SK-N-SH treated with all-trans-retinoic acid at 6 μM for 48 hours (cell line): ENCODE data around the gene ENTREP3.

Experiments
- ATAC-seq: fragments of 200-7000 bp; cut with Tn5 transposase; 3 replicates; pipeline ENCODE4 v1.9.1; 2020; ENCODE audit warnings: mild to moderate bottlenecking, moderate library complexity
- ARNTL ChIP-seq: fragments of 450-650 bp; formaldehyde crosslinking; IDR thresholded peaks from 2 replicates; pipeline ENCODE4 v1.5.0; 2020; ENCODE audit warnings: low read depth, mild to moderate bottlenecking, moderate library complexity, borderline replicate concordance
- CSDC2 ChIP-seq: fragments of 250-450 bp; sonication (Bioruptor Pico); IDR thresholded peaks from 2 replicates; pipeline ENCODE4 v1.5.0; 2020; ENCODE audit warnings: mild to moderate bottlenecking, moderate library complexity
- ESRRG ChIP-seq: fragments of 250-450 bp; sonication (Bioruptor Pico); IDR thresholded peaks from 2 replicates; pipeline ENCODE4 v1.6.1; 2021; ENCODE audit warnings: mild to moderate bottlenecking
- GLIS3 ChIP-seq: fragments of 250-450 bp; sonication (Bioruptor Pico); IDR thresholded peaks from 2 replicates; pipeline ENCODE4 v1.5.0; 2020; ENCODE audit warnings: mild to moderate bottlenecking, moderate library complexity
- ISL1 ChIP-seq: fragments of 250-450 bp; sonication (Bioruptor Pico); IDR thresholded peaks from 2 replicates; pipeline ENCODE4 v2.1.2; 2022; ENCODE audit warnings: mild to moderate bottlenecking, moderate library complexity
- OSR1 ChIP-seq: fragments of 250-450 bp; sonication (Bioruptor Pico); IDR thresholded peaks from 2 replicates; pipeline ENCODE4 v1.8.0; 2022; ENCODE audit warnings: moderate library complexity, mild to moderate bottlenecking, inconsistent platforms
- PATZ1 ChIP-seq: fragments of 250-450 bp; sonication (Bioruptor Pico); IDR thresholded peaks from 2 replicates; pipeline ENCODE4 v1.8.0; 2020; ENCODE audit warnings: mild to moderate bottlenecking, moderate library complexity, borderline replicate concordance
- POU6F1 ChIP-seq: fragments of 250-450 bp; sonication (Bioruptor Pico); IDR thresholded peaks from 2 replicates; pipeline ENCODE4 v1.8.0; 2021; ENCODE audit warnings: low read depth, mild to moderate bottlenecking, moderate library complexity, borderline replicate concordance
- PPARA ChIP-seq: fragments of 250-450 bp; sonication (Bioruptor Pico); IDR thresholded peaks from 2 replicates; pipeline ENCODE4 v1.5.0; 2020; ENCODE audit warnings: mild to moderate bottlenecking, borderline replicate concordance
- SNAI2 ChIP-seq: fragments of 250-450 bp; sonication (Bioruptor Pico); IDR thresholded peaks from 2 replicates; pipeline ENCODE4 v1.5.0; 2020; ENCODE audit warnings: mild to moderate bottlenecking, moderate library complexity
- TSHZ2 ChIP-seq: fragments of 250-450 bp; sonication (Bioruptor Pico); IDR thresholded peaks from 2 replicates; pipeline ENCODE4 v1.5.0; 2020; ENCODE audit warnings: mild to moderate bottlenecking, moderate library complexity
- ZC3H10 ChIP-seq: fragments of 250-450 bp; sonication (Bioruptor Pico); IDR thresholded peaks from 2 replicates; pipeline ENCODE4 v1.5.1; 2021; ENCODE audit warnings: mild to moderate bottlenecking, moderate library complexity
- ZFP3 ChIP-seq: fragments of 250-450 bp; sonication (Bioruptor Pico); IDR thresholded peaks from 2 replicates; pipeline ENCODE4 v1.5.0; 2020; ENCODE audit warnings: mild to moderate bottlenecking, moderate library complexity
- ZNF565 ChIP-seq: fragments of 450-650 bp; formaldehyde crosslinking; conservative IDR thresholded peaks from 2 replicates; pipeline ENCODE4 v1.5.0; 2020; ENCODE audit warnings: low read depth, mild to moderate bottlenecking, moderate library complexity
- ZNF8 ChIP-seq: fragments of 450-650 bp; formaldehyde crosslinking; IDR thresholded peaks from 2 replicates; pipeline ENCODE4 v1.5.0; 2020; ENCODE audit warnings: mild to moderate bottlenecking, moderate library complexity
- TF ChIP-seq, protein P1 (sequence below): fragments of 250-450 bp; sonication (Bioruptor Pico); IDR thresholded peaks from 2 replicates; pipeline ENCODE4 v1.5.1; 2020; ENCODE audit warnings: low read depth, mild to moderate bottlenecking, moderate library complexity
- TF ChIP-seq, protein P2 (sequence below): fragments of 250-450 bp; sonication (Bioruptor Pico); IDR thresholded peaks from 2 replicates; pipeline ENCODE4 v1.5.1; 2021; ENCODE audit warnings: mild to moderate bottlenecking, moderate library complexity

ENTREP3 gene

DNA sequence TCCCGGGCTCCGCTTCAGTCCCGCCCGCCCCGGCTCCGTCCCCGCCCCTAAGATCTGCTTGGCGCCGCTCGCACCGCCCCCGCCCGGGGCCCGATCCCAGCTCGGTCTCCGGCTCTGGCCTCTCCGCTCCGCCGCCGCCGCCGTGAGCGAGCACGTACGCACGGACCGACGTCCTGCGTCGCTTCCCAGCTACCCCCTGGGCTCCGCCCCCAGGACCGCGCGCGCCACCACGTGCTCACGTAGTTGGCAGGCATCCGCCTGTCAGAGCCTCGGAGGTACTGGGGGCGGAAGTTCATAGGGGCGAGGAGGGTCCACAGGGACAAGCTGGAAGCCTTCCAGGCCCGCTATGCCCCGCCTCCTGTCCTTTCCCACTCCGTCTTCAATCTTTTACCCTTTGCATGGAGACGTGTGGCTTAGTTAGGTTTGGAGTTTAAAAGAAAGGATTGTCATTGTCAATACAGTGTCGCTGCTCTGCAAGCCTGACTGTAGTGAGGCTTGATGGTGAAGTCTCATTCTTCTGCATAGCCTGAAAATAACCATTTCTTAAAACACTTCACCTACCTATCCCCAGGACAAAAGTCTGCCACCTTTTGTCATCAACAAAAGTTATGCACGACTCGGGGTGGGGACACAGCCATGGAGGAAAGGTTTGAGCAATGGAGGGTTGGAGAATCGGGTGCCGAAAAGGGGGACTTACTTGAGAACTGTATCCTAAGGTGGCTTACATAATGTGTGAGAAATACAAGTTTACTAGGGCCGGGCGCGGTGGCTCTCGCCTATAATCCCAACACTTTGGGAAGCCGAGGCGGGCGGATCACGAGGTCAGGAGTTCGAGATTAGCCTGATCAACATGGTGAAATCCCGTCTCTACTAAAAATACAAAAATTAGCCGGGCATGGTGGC lies 18.3 kb upstream of the ENTREP3 start, which contains the start of gene CLK2 (continued):
- TF ChIP-seq ZNF8 (CRISPR knock-in tag) (no peak), ZNF565 (no peak), OSR1 (CRISPR knock-in tag) (no peak), GLIS3 (CRISPR knock-in tag) (no peak), CSDC2 (CRISPR knock-in tag) (no peak)
- TF ChIP-seq, protein P1, sequence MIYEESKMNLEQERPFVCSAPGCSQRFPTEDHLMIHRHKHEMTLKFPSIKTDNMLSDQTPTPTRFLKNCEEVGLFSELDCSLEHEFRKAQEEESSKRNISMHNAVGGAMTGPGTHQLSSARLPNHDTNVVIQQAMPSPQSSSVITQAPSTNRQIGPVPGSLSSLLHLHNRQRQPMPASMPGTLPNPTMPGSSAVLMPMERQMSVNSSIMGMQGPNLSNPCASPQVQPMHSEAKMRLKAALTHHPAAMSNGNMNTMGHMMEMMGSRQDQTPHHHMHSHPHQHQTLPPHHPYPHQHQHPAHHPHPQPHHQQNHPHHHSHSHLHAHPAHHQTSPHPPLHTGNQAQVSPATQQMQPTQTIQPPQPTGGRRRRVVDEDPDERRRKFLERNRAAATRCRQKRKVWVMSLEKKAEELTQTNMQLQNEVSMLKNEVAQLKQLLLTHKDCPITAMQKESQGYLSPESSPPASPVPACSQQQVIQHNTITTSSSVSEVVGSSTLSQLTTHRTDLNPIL (CRISPR knock-in tag): no peak

DNA sequence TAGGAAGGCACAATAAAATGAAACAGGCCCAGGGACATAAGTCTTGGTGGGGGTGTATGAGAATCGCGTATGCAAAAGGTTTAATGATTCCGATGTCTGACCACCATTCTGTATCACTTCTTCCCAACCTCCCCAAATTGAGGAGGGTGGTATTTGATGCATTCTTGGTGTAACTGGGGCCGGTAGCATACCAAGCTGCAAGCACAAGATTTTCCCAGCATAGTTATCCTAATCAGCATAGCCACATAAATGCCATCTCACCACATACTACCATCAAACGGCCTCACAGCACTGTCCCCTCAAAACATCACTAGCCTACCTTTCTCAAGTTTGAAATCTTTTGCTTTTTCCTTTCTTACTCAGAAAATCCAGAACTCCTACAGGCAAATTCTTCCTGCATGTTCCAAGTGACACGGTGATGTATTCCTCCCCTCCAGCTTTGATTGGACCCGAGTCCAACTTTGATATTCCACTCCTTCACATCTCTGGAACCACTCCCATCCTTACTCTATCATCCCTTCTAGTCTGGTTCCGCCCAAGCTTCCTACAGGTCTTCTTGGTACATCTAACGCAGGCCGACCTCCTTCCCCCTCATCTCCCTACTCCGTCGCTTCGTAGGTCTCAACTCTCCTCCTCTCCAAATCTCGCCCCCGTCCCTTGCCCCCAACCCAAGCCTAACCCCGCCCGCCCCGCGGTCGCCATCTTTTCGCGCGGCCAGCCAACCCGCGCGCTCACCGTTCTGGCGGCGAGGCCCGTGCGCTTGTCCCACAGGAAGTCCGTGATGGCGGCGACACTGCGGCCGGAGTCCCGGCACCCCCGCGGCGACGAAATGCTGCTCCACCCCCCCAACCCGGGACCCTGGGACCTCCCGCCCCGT lies 17.4 kb upstream of the ENTREP3 start:
- no peak for TF ChIP-seq TSHZ2 (CRISPR knock-in tag)
- TF ChIP-seq ZC3H10 (CRISPR knock-in tag): no peak
- TF ChIP-seq, protein P2, sequence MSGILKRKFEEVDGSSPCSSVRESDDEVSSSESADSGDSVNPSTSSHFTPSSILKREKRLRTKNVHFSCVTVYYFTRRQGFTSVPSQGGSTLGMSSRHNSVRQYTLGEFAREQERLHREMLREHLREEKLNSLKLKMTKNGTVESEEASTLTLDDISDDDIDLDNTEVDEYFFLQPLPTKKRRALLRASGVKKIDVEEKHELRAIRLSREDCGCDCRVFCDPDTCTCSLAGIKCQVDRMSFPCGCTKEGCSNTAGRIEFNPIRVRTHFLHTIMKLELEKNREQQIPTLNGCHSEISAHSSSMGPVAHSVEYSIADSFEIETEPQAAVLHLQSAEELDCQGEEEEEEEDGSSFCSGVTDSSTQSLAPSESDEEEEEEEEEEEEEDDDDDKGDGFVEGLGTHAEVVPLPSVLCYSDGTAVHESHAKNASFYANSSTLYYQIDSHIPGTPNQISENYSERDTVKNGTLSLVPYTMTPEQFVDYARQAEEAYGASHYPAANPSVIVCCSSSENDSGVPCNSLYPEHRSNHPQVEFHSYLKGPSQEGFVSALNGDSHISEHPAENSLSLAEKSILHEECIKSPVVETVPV: no peak
- TF ChIP-seq PPARA (CRISPR knock-in tag): no peak
- TF ChIP-seq ISL1 (CRISPR knock-in tag): no peak
- ATAC-seq: peak; percentile 62

DNA sequence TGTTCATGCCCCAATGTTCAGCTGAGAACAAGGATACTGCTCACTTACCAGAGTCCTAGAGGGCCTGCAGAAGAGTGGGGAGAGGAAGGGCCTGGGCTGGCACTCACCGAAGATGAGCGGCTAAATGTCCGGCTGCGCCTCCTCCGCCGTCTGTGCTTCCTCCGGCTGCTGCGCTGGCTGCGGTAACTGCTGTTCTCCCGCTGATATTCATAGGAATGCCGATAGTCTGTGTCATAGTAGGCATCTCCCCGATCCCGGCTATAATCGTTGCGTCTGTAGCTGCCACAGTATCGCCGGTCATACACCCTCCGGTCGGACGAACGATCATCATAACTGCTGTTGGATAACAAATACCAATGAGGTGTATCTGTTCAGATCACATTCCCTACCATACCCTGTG lies 14.1 kb upstream of the ENTREP3 start:
- no peak for TF ChIP-seq PPARA (CRISPR knock-in tag)
- TF ChIP-seq ISL1 (CRISPR knock-in tag): no peak
- no peak for TF ChIP-seq SNAI2 (CRISPR knock-in tag)
- no peak for TF ChIP-seq ESRRG
- TF ChIP-seq ARNTL (CRISPR knock-in tag): no peak
- TF ChIP-seq, protein P1 (CRISPR knock-in tag): no peak
- no peak for TF ChIP-seq PATZ1 (CRISPR knock-in tag)
- TF ChIP-seq POU6F1 (CRISPR knock-in tag): no peak
- no peak for TF ChIP-seq ZNF8 (CRISPR knock-in tag)
- TF ChIP-seq CSDC2 (CRISPR knock-in tag): no peak
- TF ChIP-seq ZFP3 (CRISPR knock-in tag): no peak
- no peak for TF ChIP-seq GLIS3 (CRISPR knock-in tag)
- no peak for ATAC-seq
